RKO (cell line): ENCODE measurements around the gene TNP1.

ENCODE experiments used
- DNase-seq: peaks from one replicate; pipeline ENCODE4 v3.0.0-alpha.2; 2016; ENCODE audit warnings: low spot score

Gene TNP1

DNA sequence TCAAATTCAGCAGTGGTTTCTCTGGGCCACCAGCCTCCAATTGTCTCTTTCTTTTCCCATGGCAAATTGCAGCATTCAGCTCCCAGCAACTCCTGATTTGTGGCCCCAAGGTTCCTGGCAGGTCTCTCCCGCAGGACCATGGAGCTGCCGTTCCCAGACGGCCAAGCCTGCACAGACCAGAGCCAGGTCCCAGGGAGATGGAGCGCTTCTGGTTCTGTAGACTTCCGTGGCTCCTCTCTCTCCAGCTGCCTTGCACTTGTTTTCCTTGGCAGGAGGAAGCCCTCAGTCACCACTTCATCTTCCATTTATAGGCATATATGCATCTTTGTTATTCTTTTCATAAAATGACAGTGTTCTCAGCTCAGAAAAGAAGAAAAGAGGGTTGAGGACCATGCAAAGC is 21.7 kb downstream of the TNP1 start:
- DNase-seq, result no peak

GRCh38 chr2:216837740-216838139 is 22.1 kb downstream of the TNP1 start:
- DNase-seq, result no peak

- no peak for DNase-seq
These were observed 26.8 kb downstream of the TNP1 start for GRCh38 chr2:216833061-216833460.

GRCh38 chr2:216830346-216830745 is 29.5 kb downstream of the TNP1 start:
- no peak for DNase-seq

- DNase-seq, result no peak
These were observed 30.3 kb downstream of the TNP1 start for GRCh38 chr2:216829533-216829932.

DNA sequence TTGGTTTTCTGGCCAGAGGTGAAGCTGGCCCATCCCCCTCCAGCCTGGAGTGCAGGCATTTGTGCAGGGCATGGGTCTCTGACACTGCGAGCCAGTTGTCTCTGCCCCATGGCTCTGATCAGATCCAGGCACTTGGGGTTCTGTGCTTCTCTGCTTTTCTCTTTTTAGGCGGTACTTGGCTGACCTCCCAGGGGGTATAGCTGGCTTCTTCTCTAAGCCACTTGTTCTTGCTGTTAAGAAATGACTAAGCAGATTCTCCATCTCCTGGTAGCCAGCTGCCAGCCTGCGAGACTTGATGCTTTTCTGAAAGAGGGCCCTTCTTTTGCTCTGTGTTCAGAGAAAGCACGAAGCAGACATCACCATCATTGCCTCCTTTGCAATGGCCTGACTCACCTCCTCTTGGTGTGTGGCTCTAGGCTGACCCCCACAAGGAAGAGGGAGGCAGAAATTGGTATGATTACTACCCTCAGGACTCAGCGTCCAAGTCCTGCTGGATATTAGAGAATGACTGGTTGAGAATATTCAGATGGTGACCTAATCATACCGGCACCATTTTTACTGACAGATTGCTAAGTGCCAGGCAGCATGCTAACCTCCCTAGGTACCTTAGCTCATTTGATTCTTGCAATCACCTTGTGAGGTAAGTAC is 32.7 kb downstream of the TNP1 start:
- DNase-seq, result no peak

DNA sequence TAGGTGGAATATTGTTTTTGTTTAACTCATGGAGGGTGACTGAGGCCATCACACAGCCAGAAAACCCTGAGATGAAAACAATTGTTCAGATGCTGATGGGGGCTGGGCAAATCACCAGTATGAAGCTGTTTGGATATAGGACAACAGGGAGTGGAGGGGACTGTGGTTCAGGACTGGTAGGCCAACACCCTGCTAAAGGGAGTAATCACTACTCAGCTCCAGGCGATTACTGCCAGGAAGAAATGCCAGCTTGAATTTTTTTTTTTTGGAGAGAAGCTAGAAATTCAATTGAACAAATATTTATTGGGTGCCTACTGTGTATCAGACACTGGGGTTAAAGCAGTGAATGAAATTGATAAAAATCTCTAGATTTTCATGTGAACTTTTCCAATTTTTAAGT is 37.4 kb downstream of the TNP1 start:
- DNase-seq, result no peak

GRCh38 chr2:216820709-216821108 is 39.2 kb downstream of the TNP1 start:
- DNase-seq, result no peak

GRCh38 chr2:216819766-216820165 is 40.1 kb downstream of the TNP1 start:
- DNase-seq, result no peak

DNA sequence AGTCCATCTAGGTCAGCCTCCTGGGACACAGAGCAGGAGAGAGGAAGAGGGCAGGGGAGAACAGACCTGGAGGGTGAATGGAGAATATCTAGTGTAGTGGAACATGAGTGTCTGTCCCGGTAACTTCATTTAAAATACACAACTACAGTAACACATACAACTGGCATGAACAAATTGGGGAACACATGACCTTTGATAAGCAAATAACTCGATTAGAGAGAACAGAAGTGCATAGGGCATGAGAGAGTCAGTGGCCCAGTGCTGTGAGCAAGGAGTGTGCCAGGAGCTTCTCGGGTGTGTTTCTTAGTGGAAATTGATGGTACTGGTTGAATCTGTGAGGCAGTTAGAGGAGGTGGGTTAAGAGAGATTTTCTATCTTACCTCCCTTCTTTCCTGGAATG is 40.8 kb downstream of the TNP1 start:
- no peak for DNase-seq

DNA sequence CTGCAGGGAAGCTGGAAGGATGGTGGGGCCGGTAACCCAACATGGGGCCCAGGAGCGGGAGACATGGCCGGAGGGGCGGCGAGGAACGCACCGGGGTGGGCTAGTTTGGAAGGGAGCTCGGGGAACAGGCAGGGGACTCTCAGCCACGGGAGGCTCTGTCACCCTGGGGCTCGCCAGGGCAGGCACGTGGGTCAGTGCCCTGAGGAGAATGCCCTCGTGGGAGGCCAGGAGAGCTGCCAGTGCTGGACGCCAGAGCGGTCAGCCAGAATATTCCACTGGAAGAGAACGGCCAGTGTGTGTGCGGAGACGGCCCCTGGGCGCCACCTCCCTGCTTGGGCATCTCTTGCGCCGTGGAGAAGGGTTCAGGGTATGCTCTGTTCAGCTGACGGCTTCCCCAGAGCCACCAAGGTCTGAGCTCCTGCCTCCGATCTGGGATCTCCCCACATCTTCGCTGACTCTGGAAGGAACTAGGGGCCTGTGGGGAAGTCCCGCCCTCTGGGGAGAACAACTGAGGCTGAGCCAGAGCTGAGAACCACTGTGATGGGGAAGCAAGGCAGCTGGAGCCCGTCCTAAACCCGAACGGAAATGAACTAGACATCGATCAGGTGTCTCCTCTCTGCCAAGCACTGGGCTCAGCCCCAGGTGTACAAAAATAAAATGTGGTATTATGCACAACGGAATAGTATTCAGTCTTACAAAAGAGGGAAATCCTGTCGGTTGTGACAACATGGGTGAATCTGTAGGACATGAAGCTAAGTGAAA is 49.3 kb downstream of the TNP1 start:
- no peak for DNase-seq
